Measurements from ENCODE around the gene SETD1B.

The SETD1B gene

DNA sequence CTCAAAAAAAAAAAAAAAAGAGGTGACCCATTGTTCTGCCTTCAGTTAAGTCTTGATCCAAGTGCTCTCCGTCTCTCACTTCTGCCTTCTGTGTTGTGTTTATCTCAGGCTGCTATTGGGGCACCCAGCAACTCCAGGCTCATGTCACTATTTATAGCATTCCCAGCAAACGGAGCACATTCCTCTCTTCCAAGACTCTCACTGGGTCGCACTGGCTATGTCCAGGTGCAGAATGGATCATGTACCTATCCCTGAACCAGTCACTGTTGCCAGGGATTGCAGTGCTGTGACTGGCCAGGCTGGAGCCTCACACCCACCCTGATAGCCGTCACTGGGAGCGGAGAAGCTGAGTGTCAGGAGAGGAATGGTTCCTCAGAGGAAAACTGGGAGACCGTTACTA lies 41.5 kb upstream of the SETD1B start:
- TF ChIP-seq EZH2 (IDR thresholded peaks at IDR 0.05; ENCODE audit: borderline replicate concordance, low read length): no peak
- TF ChIP-seq, protein P1, sequence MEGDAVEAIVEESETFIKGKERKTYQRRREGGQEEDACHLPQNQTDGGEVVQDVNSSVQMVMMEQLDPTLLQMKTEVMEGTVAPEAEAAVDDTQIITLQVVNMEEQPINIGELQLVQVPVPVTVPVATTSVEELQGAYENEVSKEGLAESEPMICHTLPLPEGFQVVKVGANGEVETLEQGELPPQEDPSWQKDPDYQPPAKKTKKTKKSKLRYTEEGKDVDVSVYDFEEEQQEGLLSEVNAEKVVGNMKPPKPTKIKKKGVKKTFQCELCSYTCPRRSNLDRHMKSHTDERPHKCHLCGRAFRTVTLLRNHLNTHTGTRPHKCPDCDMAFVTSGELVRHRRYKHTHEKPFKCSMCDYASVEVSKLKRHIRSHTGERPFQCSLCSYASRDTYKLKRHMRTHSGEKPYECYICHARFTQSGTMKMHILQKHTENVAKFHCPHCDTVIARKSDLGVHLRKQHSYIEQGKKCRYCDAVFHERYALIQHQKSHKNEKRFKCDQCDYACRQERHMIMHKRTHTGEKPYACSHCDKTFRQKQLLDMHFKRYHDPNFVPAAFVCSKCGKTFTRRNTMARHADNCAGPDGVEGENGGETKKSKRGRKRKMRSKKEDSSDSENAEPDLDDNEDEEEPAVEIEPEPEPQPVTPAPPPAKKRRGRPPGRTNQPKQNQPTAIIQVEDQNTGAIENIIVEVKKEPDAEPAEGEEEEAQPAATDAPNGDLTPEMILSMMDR (IDR thresholded peaks at IDR 0.05; ENCODE audit: low read length): no peak
- no peaks in the 10 kb centered on the region for H3K79me2 ChIP-seq (ENCODE audit: insufficient read depth, low read length)
- H3K9ac ChIP-seq (ENCODE audit: low read length): no peak overlapping the region
- peaks cover 6% of the 10 kb centered on the region for H3K4me1 ChIP-seq (ENCODE audit: insufficient read depth, low read length, severe bottlenecking)
- no peaks in the 10 kb centered on the region for H3K9me2 ChIP-seq (ENCODE audit: low read depth, low read length)
- no peak overlapping the region for H2AFZ ChIP-seq (ENCODE audit: low read length)
- H3K4me2 ChIP-seq (ENCODE audit: low read length): no peak overlapping the region
- H4K20me1 ChIP-seq (ENCODE audit: insufficient read depth, low read length): no peaks in the 10 kb centered on the region
- no peak overlapping the region for H3K27ac ChIP-seq (ENCODE audit: low read depth, low read length, poor library complexity, severe bottlenecking)
- no peaks in the 10 kb centered on the region for H3K9me3 ChIP-seq (ENCODE audit: low read length)
- no peaks in the 10 kb centered on the region for H3K36me3 ChIP-seq (ENCODE audit: insufficient read depth, low read length)
- H3F3A ChIP-seq (ENCODE audit: insufficient read depth, low read length): no peaks in the 10 kb centered on the region
- no peak overlapping the region for H3K4me3 ChIP-seq (ENCODE audit: low read depth, low read length, poor library complexity, severe bottlenecking)
- H3K27me3 ChIP-seq (ENCODE audit: insufficient read depth, low read length): no peaks in the 10 kb centered on the region

DNA sequence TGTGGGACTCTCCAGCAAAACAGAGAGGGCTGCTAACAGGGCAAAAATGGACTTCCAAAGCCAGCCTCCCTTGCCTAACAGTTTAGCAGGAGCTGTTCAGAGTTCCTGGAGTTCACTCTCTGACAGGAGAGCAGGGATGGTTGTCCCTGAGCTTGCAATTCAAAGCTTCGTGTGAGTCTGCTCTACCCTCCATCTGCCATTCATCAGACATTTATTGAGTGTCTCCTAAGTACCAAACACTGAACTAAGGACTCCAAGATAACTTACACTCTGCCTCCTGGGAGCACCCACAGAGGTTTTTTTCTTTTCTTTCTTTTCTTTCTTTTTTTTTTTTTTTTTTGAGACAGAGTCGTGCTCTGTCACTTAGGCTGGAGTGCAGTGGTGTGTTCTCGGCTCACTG lies 39.0 kb upstream of the SETD1B start:
- no peaks in the 10 kb centered on the region for H3K27me3 ChIP-seq (ENCODE audit: insufficient read depth, low read length)
- H3K36me3 ChIP-seq (ENCODE audit: insufficient read depth, low read length): no peaks in the 10 kb centered on the region
- TF ChIP-seq, protein P1 (IDR thresholded peaks at IDR 0.05; ENCODE audit: low read length): no peak
- TF ChIP-seq EZH2 (IDR thresholded peaks at IDR 0.05; ENCODE audit: borderline replicate concordance, low read length): no peak
- no peaks in the 10 kb centered on the region for H3K79me2 ChIP-seq (ENCODE audit: insufficient read depth, low read length)
- H3K27ac ChIP-seq (ENCODE audit: low read depth, low read length, poor library complexity, severe bottlenecking): no peak overlapping the region
- no peak overlapping the region for H3K9ac ChIP-seq (ENCODE audit: low read length)
- H2AFZ ChIP-seq (ENCODE audit: low read length): no peak overlapping the region
- no peak overlapping the region for H3K4me3 ChIP-seq (ENCODE audit: low read depth, low read length, poor library complexity, severe bottlenecking)
- no peaks in the 10 kb centered on the region for H3K9me2 ChIP-seq (ENCODE audit: low read depth, low read length)
- no peaks in the 10 kb centered on the region for H4K20me1 ChIP-seq (ENCODE audit: insufficient read depth, low read length)
- H3K4me1 ChIP-seq (ENCODE audit: insufficient read depth, low read length, severe bottlenecking): peaks cover 6% of the 10 kb centered on the region
- H3K4me2 ChIP-seq (ENCODE audit: low read length): no peak overlapping the region
- H3K9me3 ChIP-seq (ENCODE audit: low read length): no peaks in the 10 kb centered on the region
- no peaks in the 10 kb centered on the region for H3F3A ChIP-seq (ENCODE audit: insufficient read depth, low read length)

DNA sequence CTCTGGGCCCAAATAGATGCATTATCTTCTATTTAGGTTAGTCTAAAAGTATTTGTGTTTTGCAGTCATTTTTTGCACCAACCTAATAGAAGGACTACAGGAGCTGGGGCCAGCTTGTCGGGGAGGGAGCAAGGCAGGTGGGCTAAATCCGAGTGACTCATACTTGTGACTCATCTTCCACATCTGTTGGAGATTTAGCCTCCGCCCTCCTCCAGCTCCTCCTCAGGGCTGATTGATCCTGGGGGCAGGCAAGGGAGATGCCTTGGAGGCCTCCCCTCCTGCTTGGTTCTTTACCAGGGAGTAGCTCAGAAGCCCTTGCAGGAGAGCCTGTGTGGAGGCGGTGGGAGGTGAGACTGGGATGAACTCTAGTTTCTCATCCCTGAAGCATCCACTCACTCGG lies 38.2 kb upstream of the SETD1B start:
- H3K4me2 ChIP-seq (ENCODE audit: low read length): no peak overlapping the region
- TF ChIP-seq EZH2 (IDR thresholded peaks at IDR 0.05; ENCODE audit: borderline replicate concordance, low read length): no peak
- TF ChIP-seq, protein P1 (IDR thresholded peaks at IDR 0.05; ENCODE audit: low read length): no peak
- H3K36me3 ChIP-seq (ENCODE audit: insufficient read depth, low read length): no peaks in the 10 kb centered on the region
- H3K27ac ChIP-seq (ENCODE audit: low read depth, low read length, poor library complexity, severe bottlenecking): no peak overlapping the region
- H3K9me3 ChIP-seq (ENCODE audit: low read length): no peaks in the 10 kb centered on the region
- no peaks in the 10 kb centered on the region for H3K9me2 ChIP-seq (ENCODE audit: low read depth, low read length)
- no peaks in the 10 kb centered on the region for H4K20me1 ChIP-seq (ENCODE audit: insufficient read depth, low read length)
- H3K79me2 ChIP-seq (ENCODE audit: insufficient read depth, low read length): no peaks in the 10 kb centered on the region
- H3F3A ChIP-seq (ENCODE audit: insufficient read depth, low read length): no peaks in the 10 kb centered on the region
- H3K4me1 ChIP-seq (ENCODE audit: insufficient read depth, low read length, severe bottlenecking): peaks cover 6% of the 10 kb centered on the region
- no peaks in the 10 kb centered on the region for H3K27me3 ChIP-seq (ENCODE audit: insufficient read depth, low read length)
- H2AFZ ChIP-seq (ENCODE audit: low read length): no peak overlapping the region
- H3K4me3 ChIP-seq (ENCODE audit: low read depth, low read length, poor library complexity, severe bottlenecking): no peak overlapping the region
- H3K9ac ChIP-seq (ENCODE audit: low read length): no peak overlapping the region

Measured in OCI-LY1 (cell line).